GM23248 (cell line): ENCODE measurements around the gene SLC44A3.

Source experiments
- EZH2 ChIP-seq: fragments of 200-600 bp; sonication (generic); IDR thresholded peaks from 2 replicates; pipeline ENCODE4 v1.6.1; 2018; ENCODE audit warnings: antibody characterized with exemption, mild to moderate bottlenecking; ENCODE audit not compliant: insufficient read depth, poor library complexity, severe bottlenecking
- EZH2phosphoT487 ChIP-seq: fragments of 200-600 bp; sonication (generic); IDR thresholded peaks from 2 replicates; pipeline ENCODE4 v1.6.1; 2018; ENCODE audit warnings: antibody characterized with exemption, moderate library complexity, mild to moderate bottlenecking, low read depth; ENCODE audit not compliant: insufficient read depth

GRCh38 chr1:94919241-94920030 lies 99.3 kb downstream of the SLC44A3 start:
- TF ChIP-seq EZH2phosphoT487 (no peak), EZH2 (no peak)
